GM18867 (cell line): ENCODE measurements around the gene POFUT2.
"Not testable (repeated sequence)": the region's sequence is repeated elsewhere in the genome, so short reads cannot be mapped to it uniquely, and the experiment has no call there.

Experiments
- ATAC-seq: cut with Tn5 transposase; IDR thresholded peaks from one replicate; pipeline ENCODE4 v1.9.1; 2021; ENCODE audit warnings: mild to moderate bottlenecking, moderate library complexity; ENCODE audit not compliant: unreplicated experiment

POFUT2 gene

DNA sequence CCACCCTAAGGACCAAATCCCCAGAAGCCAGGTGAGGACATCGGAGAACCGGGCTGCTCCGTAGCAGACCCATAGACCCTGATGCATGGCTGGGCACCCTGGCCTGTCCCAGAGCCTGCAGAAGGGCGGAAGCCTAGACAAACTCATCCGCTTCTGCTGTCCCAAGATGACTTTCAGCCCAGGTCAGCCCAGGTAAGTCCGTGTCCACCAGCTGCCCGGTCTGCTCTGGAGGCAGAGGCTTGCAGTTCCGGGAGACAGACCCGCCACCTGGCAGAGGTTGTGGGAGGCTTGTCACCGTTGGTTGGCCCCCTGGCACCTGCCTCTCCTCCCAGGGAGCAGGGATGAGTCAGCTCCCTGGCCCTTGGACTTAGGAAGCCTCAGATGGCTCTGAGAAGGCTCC is 22.8 kb upstream of the POFUT2 start:
- no peak for ATAC-seq

DNA sequence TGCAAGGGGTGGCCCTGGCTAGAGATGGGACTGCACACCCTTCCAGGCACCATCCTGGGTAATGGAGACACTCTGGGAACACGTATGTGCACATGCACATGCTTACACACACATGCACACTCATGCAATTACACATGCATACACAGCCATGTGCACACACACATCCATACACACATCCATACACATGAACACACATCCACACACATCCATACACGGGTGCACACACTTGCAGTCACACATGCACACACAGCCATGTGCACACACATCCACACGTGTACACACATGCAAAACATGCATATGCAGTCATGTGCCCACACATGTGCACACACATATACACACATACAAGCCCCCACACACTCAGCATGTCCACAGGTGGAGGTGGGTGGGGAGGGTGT is 22.3 kb upstream of the POFUT2 start:
- no peak for ATAC-seq

- ATAC-seq = no peak
Observed at GRCh38 chr21:45309069-45309986, 21.6 kb upstream of the POFUT2 start.

GRCh38 chr21:45308194-45309068 is 20.7 kb upstream of the POFUT2 start:
- no peak for ATAC-seq

DNA sequence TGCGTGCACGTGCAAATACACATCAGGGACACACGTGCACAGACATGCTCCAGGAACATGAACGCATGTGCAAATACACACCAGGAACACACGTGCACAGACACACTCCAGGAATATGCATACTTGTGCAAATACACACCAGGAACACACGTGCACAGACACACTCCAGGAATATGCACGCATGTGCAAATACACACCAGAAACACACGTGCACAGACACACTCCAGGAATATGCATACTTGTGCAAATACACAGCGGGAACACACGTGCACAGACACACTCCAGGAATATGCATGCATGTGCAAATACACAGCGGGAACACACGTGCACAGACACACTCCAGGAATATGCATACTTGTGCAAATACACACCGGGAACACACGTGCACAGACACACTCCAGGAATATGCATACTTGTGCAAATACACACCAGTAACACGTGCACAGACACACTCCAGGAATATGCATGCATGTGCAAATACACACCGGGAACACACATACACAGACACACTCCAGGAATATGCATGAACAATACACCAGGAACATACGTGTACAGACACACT is 20.0 kb upstream of the POFUT2 start:
- not testable (repeated sequence) for ATAC-seq

DNA sequence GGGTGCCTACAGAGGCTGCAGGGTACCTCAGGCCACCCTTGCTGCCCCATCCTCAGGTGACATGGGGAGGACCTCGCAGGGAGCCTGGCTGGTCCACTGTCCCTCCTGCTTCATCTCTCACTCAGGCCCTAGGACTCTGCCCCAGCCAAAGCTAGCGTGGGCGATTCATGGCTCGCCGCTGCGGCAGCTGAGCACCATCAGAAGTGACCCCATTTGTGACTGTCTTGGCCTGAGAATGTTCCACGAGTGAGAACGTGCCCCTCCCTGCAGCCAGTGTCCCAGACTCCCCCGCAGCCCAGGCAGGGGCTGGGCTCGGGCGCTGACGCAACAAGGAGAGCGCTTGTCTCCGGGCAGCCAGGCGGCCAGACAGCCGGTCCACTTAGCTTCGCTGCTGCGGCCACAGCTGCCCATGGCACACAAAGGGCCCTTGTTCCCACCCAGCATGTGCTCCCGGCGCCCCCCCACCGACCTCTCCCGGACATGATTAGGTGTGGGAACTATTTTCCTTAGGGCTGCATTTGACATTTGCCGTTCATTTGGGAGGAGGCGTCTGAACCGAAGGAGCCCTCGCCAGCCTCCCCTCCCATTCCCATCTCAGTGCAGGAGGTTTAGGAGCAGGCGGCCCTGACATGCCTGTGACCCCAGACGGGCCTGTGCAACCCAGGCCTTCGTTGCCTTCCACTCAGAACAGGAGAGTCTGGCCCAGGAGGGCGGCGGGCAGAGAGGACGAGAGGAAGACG is 19.3 kb upstream of the POFUT2 start:
- no peak for ATAC-seq

- no peak for ATAC-seq
Observed at GRCh38 chr21:45306453-45306831, 18.7 kb upstream of the POFUT2 start.

DNA sequence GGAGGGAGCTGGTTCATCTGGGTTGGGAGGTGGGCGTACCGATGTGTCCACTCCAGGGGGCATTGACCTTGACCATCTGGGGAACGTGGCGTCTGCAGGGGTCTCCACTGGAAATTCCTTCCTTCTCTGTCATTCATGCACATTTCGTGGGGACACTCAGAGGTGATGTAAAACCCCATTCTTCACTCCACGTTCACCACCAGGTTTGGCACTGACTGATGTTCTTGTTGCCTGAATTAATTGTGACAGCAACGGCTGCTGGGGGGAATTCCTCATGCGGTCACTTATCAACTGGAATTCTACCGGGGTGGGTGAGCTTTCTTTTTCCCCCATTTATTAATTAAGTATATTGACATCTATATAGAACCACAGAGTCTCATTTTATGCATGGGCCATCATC is 18.1 kb upstream of the POFUT2 start:
- ATAC-seq = no peak

GRCh38 chr21:45304945-45305344 is 17.2 kb upstream of the POFUT2 start:
- no peak for ATAC-seq

DNA sequence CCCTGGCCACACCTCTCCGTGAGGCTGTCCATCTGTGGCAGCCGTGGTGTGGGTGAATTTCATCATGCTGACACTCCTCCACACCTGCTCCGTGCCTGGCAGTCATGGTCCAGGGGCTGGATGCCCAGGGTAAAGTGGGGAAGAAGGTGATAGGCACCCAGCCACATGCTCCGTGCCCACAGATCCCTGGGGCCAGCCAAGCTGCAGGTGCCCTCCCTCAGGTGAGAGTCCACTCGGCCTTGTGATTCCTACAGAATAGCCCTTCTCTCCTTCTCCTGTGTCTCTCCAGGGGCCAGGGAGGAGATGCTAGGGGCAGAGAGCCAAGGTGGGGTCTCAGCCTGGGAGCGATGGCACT is 16.8 kb upstream of the POFUT2 start:
- ATAC-seq = no peak

- no peak for ATAC-seq
Observed at GRCh38 chr21:45303751-45304475, 16.2 kb upstream of the POFUT2 start.

DNA sequence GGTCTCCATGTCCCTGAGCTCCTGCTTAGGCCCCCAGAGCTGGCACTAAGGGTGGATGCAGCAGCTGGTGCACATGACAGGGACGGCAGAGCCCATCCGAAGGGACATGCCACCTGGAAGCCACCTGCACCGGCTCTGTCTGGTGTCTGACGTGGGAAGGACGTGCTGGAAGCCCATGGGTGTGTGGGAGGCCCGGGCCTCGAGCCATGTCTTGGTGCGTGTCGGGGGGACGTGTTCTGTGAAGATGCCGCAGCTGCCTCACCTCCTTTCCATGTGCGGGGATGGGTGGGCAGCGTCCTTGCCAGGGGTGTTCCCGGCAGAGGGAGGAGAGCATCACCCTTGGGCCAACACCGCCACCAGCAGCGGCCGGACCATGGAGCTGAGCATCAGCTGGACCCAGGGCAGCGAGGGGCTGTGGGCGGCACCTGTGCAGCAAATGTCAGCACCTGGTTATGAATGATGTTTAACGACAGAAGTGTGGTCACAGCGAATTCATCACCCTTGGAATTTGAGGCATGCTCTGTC is 15.5 kb upstream of the POFUT2 start:
- no peak for ATAC-seq

- no peak for ATAC-seq
Observed at GRCh38 chr21:45302082-45303061, 14.7 kb upstream of the POFUT2 start.

DNA sequence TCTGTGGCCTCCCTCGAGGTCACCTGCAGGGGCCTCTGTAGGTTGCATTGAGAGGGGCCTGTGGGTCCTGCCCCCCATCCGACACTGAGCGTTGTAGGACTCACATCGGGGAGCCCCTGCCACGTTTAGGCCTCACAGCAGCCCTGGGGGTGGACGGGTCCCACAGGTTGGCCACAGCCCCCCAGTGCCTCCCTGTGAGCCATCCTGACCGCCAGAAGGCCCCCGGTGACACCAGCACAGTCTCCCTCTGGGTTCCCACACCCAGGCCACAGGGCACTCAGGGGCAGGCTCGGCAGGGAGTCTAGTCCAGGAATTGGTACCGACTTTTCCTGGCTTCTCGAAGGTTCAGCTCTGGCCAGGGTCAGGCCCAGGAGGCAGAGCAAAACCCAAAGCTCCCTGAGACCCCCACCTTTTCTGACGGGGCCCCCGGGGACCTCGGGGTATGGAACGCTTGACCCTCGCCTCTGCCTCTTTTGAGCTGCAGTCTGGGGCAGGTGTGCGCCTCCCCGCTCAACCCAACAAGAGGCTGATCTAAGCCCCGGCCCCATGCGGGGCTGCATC is 13.9 kb upstream of the POFUT2 start:
- ATAC-seq = no peak

DNA sequence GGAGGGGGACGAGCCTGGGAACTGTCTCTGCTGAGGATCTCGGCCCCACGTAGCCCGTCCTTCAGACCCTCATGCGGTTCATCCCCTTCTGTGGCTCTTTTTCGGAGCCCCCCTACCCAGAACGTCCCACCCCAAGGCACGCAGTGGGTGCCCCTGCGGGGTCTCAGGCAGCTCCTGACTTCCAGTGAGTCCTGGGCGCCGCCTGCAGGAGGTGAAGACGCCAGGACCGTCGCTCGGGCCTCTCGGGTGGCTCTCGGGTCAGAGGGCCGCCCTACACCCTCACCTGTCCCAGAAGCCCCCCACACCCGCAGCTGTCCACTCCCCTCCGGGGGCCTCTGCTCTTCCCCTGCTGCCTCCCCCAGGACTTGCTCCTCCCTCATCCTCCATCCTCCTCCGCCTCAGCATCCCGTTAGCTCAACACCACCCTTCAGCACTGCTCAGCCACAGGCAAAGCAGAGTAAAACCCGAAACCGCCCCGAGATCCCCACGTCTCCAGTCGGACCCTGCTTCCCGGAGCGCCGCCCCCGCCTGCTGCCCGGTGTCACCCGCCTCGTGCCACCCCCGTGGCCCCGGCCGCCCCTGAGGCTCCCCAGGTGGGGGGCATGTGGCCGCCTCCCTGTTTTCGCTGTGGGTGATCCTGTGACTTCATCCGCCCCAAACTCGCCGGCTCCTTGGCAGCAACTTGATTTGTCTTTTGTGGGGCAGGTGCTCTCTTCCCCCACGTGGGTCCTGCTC is 13.3 kb upstream of the POFUT2 start:
- no peak for ATAC-seq

DNA sequence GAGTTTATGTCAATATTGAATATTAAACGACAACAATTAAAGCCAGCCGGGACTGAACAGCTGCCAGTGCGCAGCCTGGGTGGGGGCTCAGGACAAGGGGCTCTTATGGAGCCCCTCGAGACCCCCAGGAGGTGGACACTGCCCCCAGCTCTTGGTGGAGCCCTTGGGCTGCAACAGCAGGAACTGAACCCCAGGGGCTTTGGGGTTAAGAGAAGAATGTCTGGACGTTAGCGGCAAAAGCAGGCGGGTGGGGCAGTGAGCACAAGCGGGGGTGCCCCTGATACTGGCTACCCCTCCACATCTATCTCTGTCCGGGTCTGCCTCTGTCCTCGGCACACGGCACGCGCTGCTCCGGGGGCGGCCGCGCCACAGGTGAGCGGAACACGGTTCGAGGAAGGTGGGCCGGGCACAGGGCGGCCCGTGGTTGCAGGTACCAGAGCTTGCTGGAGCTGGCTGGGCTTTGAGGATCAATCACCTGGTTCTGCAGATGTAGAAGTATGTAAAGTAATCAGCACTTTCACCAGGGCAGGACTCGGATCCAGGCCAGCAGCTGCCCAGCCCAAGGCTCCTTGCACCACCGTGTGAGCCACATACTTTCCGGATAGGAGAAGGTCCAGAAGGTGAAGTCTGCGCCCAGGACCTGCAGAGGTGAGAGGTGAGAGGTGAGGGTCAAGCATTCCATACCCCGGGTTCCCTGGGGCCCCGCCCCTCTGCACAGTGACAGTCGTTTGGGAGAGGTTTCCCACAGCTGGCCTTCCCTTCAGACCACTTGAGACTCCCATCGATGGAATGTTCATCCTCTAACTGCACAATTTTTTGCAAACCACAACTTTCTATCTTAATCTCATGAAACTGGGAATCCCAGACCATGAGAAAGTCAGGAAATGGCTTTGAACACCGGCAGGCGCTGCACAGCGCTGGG is 12.4 kb upstream of the POFUT2 start:
- no peak for ATAC-seq
